C4-2B (cell line): ENCODE data around the gene KANK4.

Experiments used
- H3K27ac ChIP-seq: fragments of 450-650 bp; 2 replicates; pipeline ENCODE4 v1.5.1; 2017
- ZFX ChIP-seq: fragments of 450-650 bp; IDR thresholded peaks from 2 replicates; pipeline ENCODE4 v1.6.1; 2017
- TF ChIP-seq, protein P1 (sequence below): fragments of 450-650 bp; conservative IDR thresholded peaks from 2 replicates; pipeline ENCODE4 v1.5.1; 2017; ENCODE audit warnings: mild to moderate bottlenecking

The KANK4 gene

DNA sequence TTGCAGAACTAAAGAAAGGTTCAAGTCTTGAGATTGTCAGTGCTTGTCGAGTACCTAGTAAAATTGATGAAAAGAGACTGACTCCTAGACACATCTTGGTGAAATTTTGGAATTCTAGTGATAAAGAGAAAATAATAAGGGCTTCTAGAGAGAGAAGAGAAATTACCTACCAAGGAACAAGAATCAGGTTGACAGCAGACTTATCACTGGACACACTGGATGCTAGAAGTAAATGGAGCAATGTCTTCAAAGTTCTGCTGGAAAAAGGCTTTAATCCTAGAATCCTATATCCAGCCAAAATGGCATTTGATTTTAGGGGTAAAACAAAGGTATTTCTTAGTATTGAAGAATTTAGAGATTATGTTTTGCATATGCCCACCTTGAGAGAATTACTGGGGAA, 108.3 kb downstream of the KANK4 start:
- TF ChIP-seq ZFX = no peak
- TF ChIP-seq, protein P1, sequence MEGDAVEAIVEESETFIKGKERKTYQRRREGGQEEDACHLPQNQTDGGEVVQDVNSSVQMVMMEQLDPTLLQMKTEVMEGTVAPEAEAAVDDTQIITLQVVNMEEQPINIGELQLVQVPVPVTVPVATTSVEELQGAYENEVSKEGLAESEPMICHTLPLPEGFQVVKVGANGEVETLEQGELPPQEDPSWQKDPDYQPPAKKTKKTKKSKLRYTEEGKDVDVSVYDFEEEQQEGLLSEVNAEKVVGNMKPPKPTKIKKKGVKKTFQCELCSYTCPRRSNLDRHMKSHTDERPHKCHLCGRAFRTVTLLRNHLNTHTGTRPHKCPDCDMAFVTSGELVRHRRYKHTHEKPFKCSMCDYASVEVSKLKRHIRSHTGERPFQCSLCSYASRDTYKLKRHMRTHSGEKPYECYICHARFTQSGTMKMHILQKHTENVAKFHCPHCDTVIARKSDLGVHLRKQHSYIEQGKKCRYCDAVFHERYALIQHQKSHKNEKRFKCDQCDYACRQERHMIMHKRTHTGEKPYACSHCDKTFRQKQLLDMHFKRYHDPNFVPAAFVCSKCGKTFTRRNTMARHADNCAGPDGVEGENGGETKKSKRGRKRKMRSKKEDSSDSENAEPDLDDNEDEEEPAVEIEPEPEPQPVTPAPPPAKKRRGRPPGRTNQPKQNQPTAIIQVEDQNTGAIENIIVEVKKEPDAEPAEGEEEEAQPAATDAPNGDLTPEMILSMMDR = no peak
- no peak overlapping the region for H3K27ac ChIP-seq

DNA sequence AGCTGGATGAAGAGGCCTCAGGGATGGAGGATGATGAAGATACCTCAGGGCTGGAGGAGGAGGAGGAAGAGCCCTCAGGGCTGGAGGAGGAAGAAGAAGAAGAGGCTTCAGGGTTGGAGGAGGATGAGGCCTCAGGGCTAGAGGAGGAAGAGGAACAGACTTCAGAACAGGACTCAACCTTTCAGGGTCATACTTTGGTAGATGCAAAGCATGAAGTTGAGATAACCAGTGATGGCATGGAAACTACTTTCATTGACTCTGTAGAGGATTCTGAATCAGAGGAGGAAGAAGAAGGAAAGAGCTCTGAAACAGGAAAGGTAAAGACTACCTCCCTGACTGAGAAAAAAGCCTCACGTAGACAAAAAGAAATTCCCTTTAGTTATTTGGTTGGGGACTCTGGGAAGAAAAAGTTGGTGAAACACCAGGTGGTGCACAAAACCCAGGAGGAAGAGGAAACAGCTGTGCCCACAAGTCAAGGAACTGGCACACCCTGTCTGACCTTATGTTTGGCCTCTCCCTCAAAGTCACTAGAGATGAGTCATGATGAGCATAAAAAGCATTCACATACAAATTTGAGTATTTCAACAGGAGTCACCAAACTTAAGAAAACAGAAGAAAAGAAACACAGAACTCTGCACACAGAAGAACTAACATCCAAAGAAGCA, 109.2 kb downstream of the KANK4 start:
- H3K27ac ChIP-seq = no peak overlapping the region

DNA sequence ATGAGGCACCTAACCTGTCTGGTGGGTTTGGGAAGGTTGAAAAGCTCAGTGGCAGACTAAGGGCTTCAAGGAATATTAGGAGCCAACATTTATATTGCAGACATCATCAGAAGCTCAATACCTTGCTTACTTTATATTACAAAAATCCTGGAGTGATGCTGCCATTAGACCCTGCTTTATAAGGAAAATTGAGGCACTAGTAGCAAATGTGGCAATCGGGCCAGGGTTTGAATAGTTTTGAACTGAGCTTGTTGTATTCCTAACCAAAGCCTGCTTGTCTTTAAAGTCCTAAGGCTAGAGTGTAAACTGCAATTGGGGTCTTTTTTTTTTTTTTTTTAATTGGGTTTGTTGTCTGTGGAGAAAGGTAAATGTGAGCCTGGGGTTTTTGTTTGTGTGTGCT, 110.3 kb downstream of the KANK4 start:
- no peak overlapping the region for H3K27ac ChIP-seq
- no peak for TF ChIP-seq ZFX
- TF ChIP-seq, protein P1 = no peak

More for the DNA sequence above, 109.2 kb downstream of the KANK4 start:
- TF ChIP-seq, protein P1 = no peak
- no peak for TF ChIP-seq ZFX

DNA sequence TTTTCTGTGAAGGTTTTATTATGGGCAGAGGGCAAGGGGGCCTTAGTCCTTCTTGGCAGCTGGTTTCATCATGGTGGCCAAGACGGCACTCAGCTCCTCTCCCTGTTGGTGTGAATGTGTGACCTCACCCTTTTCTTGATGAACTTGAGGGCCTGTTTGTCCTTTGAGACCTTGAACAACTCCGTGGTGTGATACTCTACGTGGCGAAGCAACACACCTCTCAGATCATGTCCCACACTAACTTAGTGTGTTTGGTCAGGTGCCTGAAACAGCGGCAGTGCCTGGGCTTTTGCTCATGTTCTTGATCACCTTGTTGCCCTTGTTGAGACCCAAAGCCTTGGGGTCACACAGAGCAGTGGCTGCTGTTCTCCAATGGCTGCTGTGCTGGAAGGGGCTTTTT, 111.1 kb downstream of the KANK4 start:
- TF ChIP-seq ZFX = no peak
- TF ChIP-seq, protein P1 = no peak
- no peak overlapping the region for H3K27ac ChIP-seq

DNA sequence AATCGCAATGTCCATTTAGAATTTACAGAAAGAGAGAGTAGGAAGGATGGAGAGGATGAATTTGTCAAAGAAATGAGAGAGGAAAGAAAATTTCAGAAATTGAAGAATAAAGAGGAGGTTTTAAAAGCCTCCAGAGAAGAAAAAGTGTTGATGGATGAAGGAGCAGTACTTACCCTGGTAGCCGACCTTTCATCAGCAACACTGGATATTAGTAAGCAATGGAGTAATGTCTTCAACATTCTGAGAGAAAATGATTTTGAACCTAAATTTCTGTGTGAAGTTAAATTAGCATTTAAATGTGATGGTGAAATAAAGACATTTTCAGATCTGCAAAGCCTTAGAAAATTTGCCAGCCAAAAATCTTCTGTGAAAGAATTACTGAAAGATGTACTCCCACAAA, 112.0 kb downstream of the KANK4 start:
- TF ChIP-seq, protein P1 = no peak
- no peak for TF ChIP-seq ZFX
- H3K27ac ChIP-seq = no peak overlapping the region

DNA sequence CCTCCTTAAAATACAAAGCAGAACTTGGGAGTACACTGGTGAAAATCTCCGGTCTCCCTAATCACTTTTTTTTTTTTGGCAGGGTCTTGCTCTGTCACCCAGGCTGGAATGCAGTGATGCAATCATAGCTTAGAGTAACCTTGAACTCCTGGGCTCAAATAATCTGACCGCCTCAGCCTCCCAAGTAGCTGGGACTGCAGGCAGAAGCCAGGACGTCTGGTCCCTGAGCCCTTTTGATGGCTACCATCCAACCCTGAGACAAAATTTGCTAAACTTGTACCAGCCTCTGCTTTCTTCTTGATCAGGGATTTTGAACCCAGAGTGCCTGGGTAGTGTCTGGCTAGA, 120.5 kb downstream of the KANK4 start:
- TF ChIP-seq, protein P1 = no peak
- TF ChIP-seq ZFX = no peak

DNA sequence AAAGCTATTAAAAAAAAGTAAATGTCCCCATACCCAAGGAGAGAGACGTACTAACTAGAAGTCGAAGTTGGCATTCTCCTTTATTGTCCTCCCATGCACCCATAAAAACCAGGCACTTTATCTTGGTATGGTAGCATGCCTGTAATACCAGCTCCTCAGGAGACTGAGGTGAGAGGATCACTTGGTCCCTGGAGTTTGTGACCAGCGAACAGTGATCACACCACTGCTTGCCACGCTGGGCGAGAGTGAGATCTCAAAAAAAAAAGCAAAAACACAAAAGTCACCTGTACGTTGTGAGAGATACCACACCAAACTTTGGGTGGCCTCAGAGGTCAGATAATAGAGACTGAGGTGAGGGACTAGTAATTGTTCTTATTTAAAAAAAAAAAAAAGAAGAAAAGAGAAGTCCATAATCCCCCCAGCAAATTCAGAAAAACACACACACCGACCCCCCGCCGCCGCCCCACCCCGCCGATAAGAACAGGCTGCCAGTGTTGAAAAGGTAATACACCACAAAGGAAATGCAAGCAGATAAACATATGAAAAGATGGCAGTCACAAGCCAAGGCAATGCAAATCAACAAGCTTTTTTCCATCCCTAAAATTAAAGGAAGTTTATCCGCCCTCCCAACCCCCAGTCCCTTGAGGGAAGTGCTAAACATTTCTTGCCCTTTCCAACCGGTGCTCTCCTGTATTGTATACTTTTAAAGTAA, 121.0 kb downstream of the KANK4 start:
- no peak overlapping the region for H3K27ac ChIP-seq
- TF ChIP-seq, protein P1 = no peak
- TF ChIP-seq ZFX = no peak

More for the DNA sequence above, 120.5 kb downstream of the KANK4 start:
- no peak overlapping the region for H3K27ac ChIP-seq
